GM21447 (cell line): ENCODE data around the gene OFD1.
"Not testable (repeated sequence)": the region's sequence is repeated elsewhere in the genome, so short reads cannot be mapped to it uniquely, and the experiment has no call there.

Experiments
- ATAC-seq: cut with Tn5 transposase; IDR thresholded peaks from one replicate; pipeline ENCODE4 v1.9.1; 2021; ENCODE audit not compliant: unreplicated experiment

The OFD1 gene

DNA sequence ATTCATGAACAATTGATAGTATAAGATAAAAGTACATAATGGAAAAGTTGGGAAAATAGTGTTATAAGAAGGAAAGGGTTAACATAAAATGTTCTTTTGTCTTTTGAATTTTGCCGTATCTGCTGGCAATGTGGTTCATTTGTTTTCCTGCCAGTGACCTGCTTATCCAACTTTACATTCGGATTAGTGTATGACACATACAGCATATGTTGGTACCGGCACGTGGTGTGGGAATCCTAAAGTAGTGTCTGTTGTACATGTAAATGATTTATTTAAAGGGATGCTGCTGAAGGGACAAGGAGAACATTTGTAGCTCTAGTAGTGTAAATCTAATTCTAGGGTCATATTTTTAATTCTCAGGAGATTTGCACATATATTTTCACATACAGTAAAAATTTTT lies 34.2 kb upstream of the OFD1 start:
- ATAC-seq, result no peak

DNA sequence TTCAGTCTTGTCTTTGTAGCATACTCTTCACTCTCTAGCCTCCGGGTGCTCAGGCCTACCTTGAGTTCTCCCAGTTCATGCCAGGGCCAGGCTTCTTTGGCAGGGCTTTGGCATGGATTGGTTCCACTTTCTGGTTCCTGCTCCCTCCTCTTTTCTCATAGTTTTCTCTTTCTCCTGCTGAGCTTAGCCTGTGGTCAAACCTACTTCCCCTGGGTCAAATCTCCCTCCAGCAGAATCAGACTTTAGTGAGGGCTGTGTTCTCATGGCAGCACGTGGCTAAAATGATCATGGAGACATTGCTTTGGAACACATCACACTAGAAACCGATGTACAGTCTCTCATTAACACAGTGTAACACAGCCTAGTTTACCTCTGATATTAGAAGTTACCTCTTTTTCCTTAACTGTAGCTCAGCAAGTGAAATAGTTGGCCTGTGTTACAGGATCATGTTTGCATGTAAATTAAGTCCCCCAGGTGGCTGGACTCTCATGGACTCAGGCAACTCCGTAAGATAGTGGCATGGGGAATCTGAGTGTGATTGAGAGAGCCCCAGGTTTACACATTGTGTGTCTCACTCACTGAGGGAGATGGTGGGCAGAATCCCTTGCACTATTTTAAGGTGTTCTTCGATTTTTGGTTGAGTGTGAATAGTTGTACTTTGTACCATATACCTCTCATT lies 32.3 kb upstream of the OFD1 start:
- no peak for ATAC-seq

DNA sequence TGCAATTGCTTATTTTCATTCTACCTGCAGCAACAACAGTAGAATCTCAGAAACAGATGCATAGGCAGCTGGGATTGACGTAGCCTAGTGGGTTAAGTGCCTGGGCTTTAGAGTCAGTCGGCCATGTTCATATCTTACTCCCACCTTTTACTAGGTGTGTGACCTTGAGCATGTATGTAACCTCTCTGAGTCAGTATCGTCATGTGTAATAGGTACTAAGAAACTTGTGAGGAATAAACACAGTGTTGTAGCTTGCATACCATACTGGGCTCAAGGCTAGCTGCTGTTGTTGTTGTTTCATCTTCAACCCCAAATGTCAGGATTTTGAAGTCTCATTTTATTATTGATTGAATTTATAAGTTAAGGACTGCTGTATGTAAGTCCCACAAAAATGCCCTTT lies 31.4 kb upstream of the OFD1 start:
- no peak for ATAC-seq

DNA sequence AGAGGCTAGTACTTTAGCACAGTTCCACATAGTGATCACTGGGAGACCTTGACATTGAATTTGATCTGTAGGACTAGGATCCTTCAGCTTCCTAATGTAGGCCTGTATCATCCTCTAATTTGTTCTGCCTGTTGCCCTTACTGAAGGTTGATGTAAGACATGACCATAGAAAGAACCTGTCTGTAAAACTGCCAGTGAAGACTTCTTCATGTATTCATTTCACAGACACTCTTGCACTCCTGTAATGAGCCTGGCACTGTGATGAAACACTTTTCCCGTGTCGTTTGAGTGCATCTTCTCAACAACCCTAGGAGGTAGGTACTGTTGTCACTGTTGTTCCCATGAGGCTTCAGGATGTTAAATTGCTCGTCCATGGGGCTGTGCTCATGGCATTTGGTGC lies 31.0 kb upstream of the OFD1 start:
- ATAC-seq, result no peak

DNA sequence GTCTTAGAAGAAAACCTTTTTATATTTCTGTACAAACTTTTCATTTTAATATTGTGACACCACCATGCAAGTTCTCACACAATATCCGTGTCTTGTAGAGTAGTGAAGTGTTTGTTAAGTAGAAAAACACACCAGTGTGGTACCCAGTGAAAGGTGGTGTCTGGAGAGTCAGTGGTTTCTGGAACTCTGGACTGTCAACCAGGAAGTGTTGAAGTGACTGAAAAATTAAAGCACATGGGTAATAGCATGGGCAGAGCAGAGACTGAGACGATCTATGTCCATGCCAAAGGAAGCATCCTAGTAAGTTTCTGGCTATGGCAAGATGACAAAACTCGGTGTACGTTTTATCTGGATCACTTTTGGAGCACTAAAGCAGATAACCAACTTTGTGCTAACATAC lies 23.4 kb upstream of the OFD1 start:
- no peak for ATAC-seq

DNA sequence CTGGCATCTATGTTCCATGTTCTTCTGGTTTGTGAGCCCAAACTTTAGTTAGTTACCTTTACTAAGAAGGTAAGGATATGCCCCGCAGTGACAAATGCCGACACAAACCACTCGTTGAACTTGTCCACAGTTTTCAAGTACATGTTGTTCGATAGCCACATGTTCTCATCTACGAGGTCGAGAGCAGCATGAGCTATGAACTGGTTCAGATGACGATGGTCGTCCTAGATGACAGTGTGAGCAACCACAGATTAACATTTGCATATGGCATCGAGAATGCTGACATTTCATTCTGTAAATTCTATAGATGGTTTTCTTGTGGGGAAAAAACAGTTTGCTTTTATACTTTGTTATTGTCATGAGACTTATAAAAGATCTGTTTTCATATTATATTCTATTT lies 18.1 kb upstream of the OFD1 start:
- no peak for ATAC-seq

DNA sequence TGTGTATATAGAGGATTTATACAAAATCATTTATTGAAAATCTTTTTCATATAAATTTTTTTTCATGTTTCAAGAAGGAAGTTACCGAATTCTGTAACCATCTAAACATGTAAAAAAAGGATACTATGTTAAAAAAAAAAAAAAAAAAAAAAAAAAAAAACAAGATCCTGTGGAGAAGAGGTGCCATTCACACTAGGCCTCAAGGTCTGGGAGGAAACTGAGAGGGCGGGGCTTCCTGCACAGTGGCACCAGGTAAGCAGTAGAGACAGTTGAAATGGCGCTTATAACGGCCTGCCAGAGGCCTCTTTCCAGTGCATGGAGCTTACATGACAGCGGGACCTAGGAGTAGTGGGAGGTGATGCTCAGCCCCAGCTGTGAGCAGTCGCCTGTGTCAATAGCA lies 17.6 kb upstream of the OFD1 start:
- no peak for ATAC-seq

DNA sequence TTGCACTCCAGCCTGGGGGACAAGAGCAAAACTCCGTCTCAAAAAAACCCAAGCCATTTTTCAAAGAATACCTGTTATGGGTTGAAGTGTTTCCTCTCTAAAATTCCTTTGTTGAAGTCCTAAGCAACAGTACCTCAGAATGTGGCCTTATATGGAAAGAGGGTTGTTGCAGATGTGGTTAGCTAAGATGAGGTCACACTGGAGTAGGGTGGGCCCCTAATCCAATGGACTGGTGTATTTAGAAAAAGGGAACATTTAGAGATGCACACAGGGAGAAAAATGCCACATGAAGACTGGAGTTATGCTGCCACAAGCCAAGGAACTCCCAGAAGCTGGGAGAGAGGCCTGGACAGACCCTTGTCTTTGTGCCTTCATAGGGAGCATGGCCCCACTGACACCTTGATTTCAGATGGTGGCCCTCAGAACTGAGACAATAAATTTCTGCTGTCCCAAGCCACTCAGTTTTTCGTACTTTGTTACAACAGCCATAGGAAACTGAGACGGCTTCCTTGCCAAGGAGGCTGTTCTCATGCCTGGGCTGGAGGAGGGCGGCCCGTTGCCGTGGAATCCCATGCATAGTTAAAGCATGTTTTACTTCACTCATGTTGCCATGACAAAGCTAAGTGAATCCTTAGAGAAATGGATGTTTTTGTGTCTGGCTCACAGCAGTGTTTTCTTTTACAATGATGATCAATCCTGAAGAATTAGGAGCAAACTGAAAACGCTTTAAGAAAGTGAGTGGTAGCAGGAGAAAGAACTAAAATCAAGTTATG lies 16.7 kb upstream of the OFD1 start:
- ATAC-seq, result no peak

DNA sequence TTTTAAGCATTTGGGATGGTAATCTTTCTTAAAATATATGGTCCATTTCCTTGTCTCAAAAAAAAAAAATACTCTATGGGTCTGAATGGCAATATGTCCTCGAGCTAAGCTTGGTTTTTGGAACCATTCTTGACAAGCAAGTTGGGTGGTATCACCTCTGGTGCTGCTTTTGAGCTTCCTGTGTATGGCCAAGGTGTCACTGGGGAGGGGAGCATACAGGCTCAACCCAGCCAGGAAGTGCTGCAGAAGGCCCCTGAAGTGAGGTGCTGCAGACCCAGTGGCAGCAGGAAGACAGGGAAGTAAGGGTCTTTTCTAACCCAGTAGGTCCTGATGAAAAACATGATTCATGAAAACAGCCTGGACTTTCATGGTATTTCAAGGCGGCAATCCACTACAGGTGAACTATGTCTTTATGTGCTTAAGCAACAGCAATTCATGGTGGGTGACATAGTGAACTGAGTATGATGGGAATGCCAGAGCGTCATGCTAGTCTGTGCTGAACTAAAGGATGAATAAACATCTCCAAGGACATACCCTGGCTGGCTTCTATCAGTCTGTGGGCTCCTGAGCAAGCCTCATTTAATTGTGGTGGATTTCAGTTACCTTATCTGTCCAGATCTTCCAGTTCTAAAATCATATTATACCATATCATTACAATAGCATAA lies 15.2 kb upstream of the OFD1 start:
- ATAC-seq, result no peak

DNA sequence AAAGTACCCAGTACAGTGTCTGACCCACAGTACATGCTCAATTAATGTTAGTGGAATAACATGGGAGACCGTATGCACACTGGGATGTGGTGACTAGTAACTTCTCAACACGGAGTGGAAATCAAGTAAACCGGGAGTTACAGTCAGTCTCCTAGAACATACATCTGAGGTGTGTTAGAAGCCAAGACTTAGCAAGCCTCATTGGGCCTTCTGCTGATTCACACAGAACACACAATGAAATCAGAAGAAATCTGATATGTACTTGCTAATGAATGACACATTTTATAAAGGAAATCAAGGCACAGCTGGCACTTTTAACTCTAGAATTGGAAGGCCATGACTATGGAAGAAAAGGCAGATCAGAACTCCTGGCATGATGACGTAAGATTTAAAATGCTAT lies 13.2 kb upstream of the OFD1 start:
- ATAC-seq, result no peak

DNA sequence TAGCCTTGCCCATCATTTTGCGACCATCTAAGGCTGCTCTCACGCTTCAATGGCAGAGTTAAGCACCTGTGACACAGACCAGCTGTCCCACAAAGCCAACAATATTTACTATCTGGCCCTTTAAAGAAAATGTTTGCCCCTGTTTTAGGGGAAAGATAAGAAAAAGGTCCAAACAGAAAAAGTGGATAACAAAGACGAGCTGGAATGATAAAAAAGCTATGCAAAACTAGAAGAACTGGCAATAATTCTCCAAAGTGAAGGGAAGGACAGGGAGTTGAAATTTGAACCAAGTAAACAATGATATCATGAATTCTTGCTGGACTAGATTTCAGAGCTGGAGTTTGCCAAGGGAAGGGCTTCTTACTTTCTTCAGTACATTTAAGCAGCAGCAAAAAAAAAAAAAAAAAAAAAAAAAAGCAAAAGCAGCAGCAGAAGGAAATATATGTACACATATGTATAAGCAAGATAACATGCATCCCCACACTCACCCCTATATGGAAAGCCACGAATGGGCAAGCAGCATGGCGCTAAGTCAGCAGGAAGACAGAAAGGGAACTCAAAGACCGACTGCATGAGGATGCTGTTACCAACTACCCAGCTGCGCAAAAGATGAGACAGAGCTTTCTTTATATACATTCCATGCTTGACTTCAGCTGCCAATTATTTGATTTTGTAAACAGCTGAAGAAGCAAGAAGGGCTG lies 12.6 kb upstream of the OFD1 start:
- ATAC-seq, result no peak

DNA sequence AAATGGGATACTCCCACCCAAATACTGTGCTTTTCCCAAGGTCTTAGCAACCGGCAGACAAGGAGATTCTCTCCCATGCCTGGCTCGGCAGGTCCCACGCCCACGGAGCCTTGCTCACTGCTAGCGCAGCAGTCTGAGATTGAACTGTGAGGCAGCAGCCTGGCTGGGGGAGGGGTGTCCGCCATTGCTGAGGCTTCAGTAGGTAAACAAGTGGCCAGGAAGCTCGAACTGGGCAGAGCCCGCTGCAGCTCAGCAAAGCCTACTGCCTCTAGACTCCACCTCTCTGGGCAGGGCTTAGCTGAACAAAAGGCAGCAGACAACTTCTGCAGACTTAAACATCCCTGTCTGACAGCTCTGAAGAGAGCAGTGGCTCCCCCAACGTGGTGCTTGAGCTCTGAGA lies 9.7 kb upstream of the OFD1 start:
- not testable (repeated sequence) for ATAC-seq

DNA sequence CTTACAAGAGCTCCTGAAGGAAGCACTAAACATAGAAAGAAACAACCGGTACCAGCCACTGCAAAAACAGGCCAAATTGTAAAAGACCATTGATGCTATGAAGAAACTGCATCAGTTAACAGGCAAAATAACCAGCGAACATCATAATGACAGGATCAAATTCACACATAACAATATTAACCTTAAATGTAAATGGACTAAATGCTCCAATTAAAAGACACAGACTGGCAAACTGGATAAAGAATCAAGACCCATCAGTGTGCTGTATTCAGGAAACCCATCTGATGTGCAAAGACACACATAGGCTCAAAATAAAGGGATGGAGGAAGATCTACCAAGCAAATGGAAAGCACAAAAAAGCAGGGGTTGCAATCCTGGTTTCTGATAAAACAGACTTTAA lies 8.0 kb upstream of the OFD1 start:
- ATAC-seq, result not testable (repeated sequence)

DNA sequence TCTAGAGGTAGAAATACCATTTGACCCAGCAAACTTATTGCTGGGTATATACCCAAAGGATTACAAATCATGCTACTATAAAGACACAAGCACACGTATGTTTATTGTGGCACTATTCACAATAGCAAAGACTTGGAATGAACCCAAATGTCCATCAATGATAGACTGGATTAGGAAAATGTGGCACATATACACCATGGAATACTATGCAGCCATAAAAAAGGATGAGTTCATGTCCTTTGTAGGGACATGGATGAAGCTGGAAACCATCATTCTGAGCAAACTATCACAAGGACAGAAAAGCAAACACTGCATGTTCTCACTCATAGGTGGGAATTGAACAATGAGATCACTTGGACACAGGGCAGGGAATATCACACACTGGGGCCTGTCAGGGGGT lies 4.0 kb upstream of the OFD1 start:
- not testable (repeated sequence) for ATAC-seq

DNA sequence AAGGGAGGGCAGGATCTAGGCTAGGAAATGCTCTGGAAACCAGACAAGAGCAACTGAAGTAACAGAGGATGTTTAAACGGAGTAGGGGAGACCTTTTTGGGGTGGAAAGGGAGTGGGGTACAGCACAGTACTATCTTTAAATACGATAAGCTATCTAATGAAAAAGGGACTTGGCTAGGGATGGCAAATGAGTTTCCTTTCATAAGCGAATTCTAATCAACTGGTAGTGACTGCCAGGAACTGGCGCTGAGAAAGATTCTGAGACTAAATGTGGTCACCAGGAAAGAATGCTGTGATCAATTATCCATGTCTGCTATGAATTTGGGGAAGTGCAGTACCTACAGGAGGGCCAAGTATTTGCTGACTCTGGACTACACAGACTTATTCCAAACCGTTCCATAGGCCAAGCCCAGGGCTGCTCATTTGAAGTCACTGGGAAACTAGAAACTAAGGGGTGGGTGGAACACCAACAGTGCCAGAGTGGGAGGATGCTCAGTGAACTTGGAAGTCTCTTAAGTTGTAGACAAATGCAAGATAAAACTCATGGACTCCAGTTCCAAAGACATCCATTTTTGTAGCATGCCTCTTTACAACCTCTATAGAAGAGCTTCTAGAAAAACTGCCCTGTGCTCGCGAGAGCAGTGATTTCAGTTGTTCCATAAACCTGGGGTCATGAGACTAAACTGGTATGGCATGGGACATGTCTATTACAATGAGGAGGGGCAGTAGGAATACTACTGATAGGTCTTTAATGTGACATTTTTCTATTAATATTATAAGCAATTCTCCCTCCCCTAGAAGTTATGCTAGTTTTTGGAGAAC lies 2.1 kb upstream of the OFD1 start:
- no peak for ATAC-seq

DNA sequence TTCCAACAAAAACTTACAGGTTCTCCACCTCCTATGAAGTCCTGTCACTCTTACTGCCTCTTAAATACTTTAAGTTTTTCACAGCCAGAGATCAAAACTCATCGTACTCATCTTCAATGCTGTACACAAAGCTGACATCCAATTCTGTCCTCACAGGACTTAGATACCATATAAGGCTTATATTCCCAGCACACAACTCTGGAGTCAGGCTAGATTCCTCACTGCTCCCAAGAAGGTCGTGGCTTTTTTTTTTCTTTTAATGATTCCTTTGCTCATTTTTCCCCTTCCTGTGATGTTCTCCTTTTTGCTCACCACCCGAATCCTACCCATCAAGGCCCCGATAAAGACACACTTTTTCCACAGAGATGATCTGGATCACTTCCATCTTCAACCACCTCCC lies 1.0 kb upstream of the OFD1 start:
- ATAC-seq, result no peak

DNA sequence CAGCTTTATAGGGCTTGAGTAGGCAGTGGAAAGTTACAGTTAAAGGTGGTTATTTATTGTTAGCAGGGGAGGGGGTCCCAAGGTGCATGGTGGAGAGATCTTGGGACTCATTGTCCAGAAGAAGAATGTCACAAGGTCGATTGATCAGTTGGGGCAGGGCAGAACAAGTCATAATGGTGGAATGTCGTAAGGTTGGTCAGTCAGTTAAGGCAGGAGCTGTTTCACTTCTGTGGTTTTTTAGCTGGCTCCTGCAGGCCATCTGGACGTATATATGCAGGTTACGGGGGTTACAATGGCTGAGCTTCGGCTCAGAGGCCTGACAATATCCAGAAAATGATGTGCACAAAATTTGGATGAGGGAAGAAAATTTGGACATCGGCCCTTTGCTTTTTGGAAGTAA lies 7.1 kb downstream of the OFD1 start:
- no peak for ATAC-seq

DNA sequence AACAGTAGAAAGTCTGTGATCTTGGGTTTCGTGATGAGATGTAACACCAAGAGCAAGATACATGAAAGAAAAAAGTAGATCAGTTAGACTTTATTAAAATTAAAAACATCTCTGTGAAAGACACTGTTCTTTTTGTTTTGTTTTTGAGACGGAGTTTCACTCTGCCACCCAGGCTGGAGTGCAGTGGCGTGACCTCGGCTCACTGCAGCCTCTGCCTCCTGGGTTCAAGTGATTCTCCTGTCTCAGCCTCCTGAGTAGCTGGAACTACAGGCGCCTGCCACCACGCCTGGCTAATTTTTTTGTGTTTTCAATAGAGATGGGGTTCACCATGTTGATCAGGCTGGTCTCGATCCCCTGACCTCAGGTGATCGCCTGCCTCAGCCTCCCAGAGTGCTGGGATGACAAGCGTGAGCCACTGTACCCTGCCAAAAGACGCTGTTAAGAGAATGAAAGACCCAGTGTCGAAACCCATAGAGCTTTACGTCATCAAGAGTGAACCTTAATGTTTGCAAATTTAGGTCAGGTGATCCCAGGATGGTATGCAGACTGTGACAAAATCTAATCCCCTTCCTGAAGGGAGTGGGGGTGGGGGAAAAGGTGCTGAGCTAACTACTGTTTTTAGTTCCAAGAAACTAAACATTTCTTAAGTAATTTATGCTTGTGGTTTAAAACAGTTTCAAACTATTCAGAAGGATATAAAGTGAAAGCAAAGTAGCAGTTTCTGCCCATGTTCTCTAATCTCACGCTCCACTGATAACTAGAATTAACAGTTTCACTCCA lies 8.0 kb downstream of the OFD1 start:
- ATAC-seq, result peak; percentile 91

DNA sequence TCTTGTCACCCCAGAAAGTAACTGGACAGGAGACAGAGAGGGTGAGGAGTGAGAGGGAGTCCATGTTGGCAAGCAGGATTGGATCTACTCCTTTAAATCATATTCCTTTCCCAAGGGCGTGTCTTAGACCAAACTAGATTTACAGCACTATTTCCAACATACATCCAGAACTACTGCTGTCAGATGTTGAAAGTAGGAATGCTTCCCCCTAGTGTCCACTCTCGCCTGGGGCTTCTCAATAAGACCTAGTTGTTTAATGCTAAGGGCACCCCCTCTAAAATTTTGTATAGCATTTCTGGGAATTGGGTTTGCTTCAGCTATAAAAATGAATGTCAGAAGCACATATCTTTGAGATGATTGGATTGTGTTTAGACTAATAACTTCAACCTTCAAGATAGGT lies 13.3 kb downstream of the OFD1 start:
- no peak for ATAC-seq

DNA sequence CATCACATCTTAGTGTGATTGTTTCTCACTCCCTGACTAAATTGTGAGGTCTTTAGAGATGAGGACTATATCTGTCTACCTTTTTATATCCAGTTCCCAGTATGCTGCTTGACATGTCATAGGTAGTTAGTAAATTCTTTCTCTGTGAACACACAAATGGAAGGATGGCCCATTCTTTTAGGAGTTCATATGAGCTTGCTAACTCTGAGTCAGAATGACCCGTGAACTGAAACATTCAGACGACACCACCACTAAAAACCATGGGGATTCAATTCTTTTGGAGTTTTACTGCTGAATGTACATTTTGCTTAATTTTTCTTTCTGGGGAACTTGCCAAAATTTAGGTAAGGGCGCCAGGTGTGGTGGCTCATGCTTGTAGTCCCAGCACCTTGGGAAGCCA lies 13.9 kb downstream of the OFD1 start:
- ATAC-seq, result no peak
